ENCODE data around the gene F10.

F10 gene

DNA sequence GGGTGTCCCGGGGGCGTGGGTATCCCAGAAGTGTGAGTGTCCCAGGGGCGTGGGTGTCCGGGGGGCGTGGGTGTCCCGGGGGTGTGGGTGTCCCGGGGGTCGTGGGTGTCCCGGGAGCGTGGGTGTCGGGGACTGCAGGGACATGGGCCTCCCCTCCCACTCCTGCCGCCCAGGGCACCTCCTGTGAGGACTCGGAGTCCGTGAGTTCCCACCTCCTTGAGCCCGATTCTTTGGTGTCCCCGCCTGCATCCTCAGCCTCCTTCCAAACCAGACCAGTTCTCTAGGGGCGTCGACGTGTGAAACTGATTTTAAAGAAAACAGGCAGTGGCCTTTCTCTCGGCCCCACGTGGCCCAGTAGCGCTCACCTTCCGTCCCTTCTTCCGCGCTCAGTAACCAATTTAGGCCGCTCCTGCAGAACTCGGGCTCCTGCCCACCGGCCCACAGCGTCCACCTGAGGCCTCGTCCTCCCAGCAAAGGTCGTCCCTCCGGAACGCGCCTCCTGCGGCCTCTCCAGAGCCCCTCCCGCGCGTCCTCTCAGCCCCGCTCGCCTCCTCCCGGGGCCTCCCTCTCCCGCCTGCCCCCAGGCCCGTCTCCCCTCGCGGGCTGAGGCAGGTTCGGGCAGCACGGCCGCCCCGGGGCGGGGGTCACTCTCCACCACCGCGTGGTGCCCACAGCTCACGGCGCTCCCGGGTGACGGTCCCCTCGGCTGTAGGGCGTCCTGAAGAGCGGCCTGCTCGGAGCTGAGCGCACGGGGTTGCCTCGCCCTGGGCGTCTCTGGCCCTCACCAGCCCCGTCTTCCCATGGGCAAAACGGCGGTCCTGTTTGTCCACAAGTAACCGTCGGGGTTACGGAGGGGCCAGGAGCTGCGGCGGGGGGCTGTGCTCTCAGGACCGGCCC is 13.2 kb upstream of the F10 start:
- TF ChIP-seq ZNF8 (CRISPR knock-in tag; IDR thresholded peaks at IDR 0.05), result no peak
- TF ChIP-seq, protein P1, sequence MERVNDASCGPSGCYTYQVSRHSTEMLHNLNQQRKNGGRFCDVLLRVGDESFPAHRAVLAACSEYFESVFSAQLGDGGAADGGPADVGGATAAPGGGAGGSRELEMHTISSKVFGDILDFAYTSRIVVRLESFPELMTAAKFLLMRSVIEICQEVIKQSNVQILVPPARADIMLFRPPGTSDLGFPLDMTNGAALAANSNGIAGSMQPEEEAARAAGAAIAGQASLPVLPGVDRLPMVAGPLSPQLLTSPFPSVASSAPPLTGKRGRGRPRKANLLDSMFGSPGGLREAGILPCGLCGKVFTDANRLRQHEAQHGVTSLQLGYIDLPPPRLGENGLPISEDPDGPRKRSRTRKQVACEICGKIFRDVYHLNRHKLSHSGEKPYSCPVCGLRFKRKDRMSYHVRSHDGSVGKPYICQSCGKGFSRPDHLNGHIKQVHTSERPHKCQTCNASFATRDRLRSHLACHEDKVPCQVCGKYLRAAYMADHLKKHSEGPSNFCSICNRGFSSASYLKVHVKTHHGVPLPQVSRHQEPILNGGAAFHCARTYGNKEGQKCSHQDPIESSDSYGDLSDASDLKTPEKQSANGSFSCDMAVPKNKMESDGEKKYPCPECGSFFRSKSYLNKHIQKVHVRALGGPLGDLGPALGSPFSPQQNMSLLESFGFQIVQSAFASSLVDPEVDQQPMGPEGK (CRISPR knock-in tag; IDR thresholded peaks at IDR 0.05; ENCODE audit: borderline replicate concordance), result no peak
- TF ChIP-seq GLIS3 (CRISPR knock-in tag; IDR thresholded peaks at IDR 0.05), result no peak
- TF ChIP-seq RARB (CRISPR knock-in tag; IDR thresholded peaks at IDR 0.05), result no peak
- TF ChIP-seq, protein P2, sequence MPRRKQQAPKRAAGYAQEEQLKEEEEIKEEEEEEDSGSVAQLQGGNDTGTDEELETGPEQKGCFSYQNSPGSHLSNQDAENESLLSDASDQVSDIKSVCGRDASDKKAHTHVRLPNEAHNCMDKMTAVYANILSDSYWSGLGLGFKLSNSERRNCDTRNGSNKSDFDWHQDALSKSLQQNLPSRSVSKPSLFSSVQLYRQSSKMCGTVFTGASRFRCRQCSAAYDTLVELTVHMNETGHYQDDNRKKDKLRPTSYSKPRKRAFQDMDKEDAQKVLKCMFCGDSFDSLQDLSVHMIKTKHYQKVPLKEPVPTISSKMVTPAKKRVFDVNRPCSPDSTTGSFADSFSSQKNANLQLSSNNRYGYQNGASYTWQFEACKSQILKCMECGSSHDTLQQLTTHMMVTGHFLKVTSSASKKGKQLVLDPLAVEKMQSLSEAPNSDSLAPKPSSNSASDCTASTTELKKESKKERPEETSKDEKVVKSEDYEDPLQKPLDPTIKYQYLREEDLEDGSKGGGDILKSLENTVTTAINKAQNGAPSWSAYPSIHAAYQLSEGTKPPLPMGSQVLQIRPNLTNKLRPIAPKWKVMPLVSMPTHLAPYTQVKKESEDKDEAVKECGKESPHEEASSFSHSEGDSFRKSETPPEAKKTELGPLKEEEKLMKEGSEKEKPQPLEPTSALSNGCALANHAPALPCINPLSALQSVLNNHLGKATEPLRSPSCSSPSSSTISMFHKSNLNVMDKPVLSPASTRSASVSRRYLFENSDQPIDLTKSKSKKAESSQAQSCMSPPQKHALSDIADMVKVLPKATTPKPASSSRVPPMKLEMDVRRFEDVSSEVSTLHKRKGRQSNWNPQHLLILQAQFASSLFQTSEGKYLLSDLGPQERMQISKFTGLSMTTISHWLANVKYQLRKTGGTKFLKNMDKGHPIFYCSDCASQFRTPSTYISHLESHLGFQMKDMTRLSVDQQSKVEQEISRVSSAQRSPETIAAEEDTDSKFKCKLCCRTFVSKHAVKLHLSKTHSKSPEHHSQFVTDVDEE (CRISPR knock-in tag; IDR thresholded peaks at IDR 0.05), result no peak
- no peak for TF ChIP-seq ZFP3 (CRISPR knock-in tag; IDR thresholded peaks at IDR 0.05)
- TF ChIP-seq ZNF565 (CRISPR knock-in tag; conservative IDR thresholded peaks at IDR 0.05; ENCODE audit: low read depth), result no peak
- ATAC-seq, result no peak

DNA sequence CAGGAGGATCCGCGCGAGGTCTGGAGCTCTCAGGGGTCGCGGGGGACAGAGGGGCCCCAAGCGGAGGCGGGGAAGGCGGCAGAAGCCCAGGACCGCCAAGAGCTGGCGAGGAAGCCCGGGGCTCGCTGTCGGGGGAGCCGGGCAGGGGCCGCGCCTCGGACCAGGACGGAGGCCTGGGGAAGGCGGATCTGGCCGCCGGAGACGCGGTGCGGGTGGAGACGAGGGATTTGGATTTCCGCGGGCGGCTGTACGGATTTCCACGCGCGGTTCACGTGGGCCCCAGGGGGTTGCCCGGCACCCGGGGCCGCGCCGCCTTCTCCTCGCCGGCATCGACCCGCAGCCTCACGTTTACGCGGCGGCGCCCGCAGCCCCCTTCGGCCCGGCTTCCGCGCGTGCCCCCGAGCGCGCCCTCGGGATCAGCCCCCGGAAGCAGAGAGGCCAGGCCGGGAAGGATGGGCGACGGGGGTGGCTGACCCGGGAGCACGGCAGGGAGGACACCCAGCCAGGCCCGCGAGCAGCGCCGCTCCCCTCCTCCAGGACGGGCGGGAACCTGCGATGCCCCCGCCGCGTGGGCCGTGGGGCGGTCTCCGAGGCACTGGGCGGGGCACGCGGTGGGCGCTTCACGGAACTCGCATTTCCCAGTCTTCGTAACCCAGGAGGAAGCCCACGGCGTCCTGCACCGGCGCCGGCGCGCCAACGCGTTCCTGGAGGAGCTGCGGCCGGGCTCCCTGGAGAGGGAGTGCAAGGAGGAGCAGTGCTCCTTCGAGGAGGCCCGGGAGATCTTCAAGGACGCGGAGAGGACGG is 12.3 kb upstream of the F10 start:
- no peak for TF ChIP-seq ZNF70 (CRISPR knock-in tag; IDR thresholded peaks at IDR 0.05)
- no peak for TF ChIP-seq TCF4 (CRISPR knock-in tag; IDR thresholded peaks at IDR 0.05; ENCODE audit: borderline replicate concordance)
- no peak for TF ChIP-seq ZFP3 (CRISPR knock-in tag; IDR thresholded peaks at IDR 0.05)
- TF ChIP-seq, protein P3, sequence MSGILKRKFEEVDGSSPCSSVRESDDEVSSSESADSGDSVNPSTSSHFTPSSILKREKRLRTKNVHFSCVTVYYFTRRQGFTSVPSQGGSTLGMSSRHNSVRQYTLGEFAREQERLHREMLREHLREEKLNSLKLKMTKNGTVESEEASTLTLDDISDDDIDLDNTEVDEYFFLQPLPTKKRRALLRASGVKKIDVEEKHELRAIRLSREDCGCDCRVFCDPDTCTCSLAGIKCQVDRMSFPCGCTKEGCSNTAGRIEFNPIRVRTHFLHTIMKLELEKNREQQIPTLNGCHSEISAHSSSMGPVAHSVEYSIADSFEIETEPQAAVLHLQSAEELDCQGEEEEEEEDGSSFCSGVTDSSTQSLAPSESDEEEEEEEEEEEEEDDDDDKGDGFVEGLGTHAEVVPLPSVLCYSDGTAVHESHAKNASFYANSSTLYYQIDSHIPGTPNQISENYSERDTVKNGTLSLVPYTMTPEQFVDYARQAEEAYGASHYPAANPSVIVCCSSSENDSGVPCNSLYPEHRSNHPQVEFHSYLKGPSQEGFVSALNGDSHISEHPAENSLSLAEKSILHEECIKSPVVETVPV (CRISPR knock-in tag; IDR thresholded peaks at IDR 0.05), result no peak
- no peak for TF ChIP-seq ESRRG (CRISPR knock-in tag; IDR thresholded peaks at IDR 0.05)
- no peak for TF ChIP-seq SNAI2 (CRISPR knock-in tag; IDR thresholded peaks at IDR 0.05)
- no peak for TF ChIP-seq GLIS3 (CRISPR knock-in tag; IDR thresholded peaks at IDR 0.05)
- TF ChIP-seq ZNF565 (CRISPR knock-in tag; conservative IDR thresholded peaks at IDR 0.05; ENCODE audit: low read depth), result no peak
- TF ChIP-seq CSDC2 (CRISPR knock-in tag; IDR thresholded peaks at IDR 0.05), result no peak
- TF ChIP-seq RARB (CRISPR knock-in tag; IDR thresholded peaks at IDR 0.05), result no peak
- TF ChIP-seq, protein P4, sequence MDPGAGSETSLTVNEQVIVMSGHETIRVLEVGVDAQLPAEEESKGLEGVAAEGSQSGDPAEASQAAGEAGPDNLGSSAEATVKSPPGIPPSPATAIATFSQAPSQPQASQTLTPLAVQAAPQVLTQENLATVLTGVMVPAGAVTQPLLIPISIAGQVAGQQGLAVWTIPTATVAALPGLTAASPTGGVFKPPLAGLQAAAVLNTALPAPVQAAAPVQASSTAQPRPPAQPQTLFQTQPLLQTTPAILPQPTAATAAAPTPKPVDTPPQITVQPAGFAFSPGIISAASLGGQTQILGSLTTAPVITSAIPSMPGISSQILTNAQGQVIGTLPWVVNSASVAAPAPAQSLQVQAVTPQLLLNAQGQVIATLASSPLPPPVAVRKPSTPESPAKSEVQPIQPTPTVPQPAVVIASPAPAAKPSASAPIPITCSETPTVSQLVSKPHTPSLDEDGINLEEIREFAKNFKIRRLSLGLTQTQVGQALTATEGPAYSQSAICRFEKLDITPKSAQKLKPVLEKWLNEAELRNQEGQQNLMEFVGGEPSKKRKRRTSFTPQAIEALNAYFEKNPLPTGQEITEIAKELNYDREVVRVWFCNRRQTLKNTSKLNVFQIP (CRISPR knock-in tag; IDR thresholded peaks at IDR 0.05; ENCODE audit: borderline replicate concordance, low read depth), result no peak
- TF ChIP-seq ARNTL (CRISPR knock-in tag; IDR thresholded peaks at IDR 0.05; ENCODE audit: borderline replicate concordance, low read depth), result no peak
- no peak for TF ChIP-seq OSR1 (CRISPR knock-in tag; IDR thresholded peaks at IDR 0.05)
- TF ChIP-seq, protein P2 (CRISPR knock-in tag; IDR thresholded peaks at IDR 0.05), result no peak
- no peak for TF ChIP-seq ZNF8 (CRISPR knock-in tag; IDR thresholded peaks at IDR 0.05)
- TF ChIP-seq BACH2 (CRISPR knock-in tag; IDR thresholded peaks at IDR 0.05; ENCODE audit: borderline replicate concordance), result no peak
- TF ChIP-seq PPARA (CRISPR knock-in tag; IDR thresholded peaks at IDR 0.05; ENCODE audit: borderline replicate concordance), result no peak
- ATAC-seq, result peak; percentile 46

All from SK-N-SH treated with all-trans-retinoic acid at 6 μM for 48 hours (cell line).